RWPE2 (cell line): ENCODE data around the gene CCDC177.
A peak's percentile ranks its signal among the peaks of the same experiment; 100 is the strongest.

Source experiments
- ATAC-seq: fragments of 200-7000 bp; cut with Tn5 transposase; 3 replicates; pipeline ENCODE4 v1.9.1; 2021; ENCODE audit warnings: low read depth
- DNase-seq: peaks from one replicate; pipeline ENCODE4 v3.0.0-alpha.2; 2020; ENCODE audit warnings: low spot score
- H3K27ac ChIP-seq: fragments of 450-650 bp; 2 replicates; pipeline ENCODE4 v1.5.1; 2017; ENCODE audit warnings: mild to moderate bottlenecking; ENCODE audit not compliant: poor library complexity, severe bottlenecking
- H3K27me3 ChIP-seq: fragments of 250-450 bp; sonication (Bioruptor Pico); 2 replicates; pipeline ENCODE4 v1.5.1; 2021; ENCODE audit warnings: mild to moderate bottlenecking, moderate library complexity; ENCODE audit not compliant: insufficient read depth, poor library complexity, severe bottlenecking
- H3K36me3 ChIP-seq: fragments of 250-450 bp; sonication (Bioruptor Pico); 2 replicates; pipeline ENCODE4 v1.5.1; 2020; ENCODE audit warnings: low read depth, mild to moderate bottlenecking, moderate library complexity
- H3K4me1 ChIP-seq: fragments of 250-450 bp; sonication (Bioruptor Pico); 2 replicates; pipeline ENCODE4 v1.5.1; 2021; ENCODE audit warnings: mild to moderate bottlenecking, moderate library complexity; ENCODE audit not compliant: insufficient read depth, poor library complexity, severe bottlenecking
- H3K4me3 ChIP-seq: fragments of 250-450 bp; sonication (Bioruptor Pico); 2 replicates; pipeline ENCODE4 v1.5.1; 2021; ENCODE audit warnings: mild to moderate bottlenecking, moderate library complexity; ENCODE audit not compliant: severe bottlenecking
- H3K9me3 ChIP-seq: fragments of 250-450 bp; sonication (Bioruptor Pico); 2 replicates; pipeline ENCODE4 v1.5.1; 2021; ENCODE audit warnings: mild to moderate bottlenecking, moderate library complexity; ENCODE audit not compliant: severe bottlenecking
- TF ChIP-seq, protein P1 (sequence below): fragments of 450-650 bp; IDR thresholded peaks from one replicate; pipeline ENCODE4 v1.5.1; 2017; ENCODE audit warnings: mild to moderate bottlenecking, moderate library complexity; ENCODE audit not compliant: poor library complexity, severe bottlenecking

Gene CCDC177

DNA sequence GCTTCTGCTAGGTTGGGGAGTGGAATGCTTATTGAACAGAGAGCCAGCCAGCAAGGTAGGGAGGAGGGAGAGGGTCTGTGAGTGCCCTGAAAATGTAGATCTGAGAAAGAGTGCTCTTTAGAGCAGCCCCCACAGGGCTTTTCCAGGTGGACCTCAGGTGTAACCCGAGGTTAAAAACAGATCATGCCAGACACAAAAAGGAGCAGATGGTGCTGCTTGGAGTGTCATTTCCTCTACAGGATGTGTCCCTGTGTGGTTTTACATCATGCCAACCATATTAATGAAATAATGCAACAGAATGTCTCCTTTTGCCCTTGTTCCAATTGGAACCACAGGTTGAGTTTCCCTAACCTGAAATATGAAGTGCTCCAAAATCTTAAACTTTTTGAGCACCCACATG lies 43.1 kb upstream of the CCDC177 start:
- Histone ChIP-seq H3K4me1 (peaks cover 39% of the 10 kb centered on the region), H3K27me3 (no peaks in the 10 kb centered on the region), H3K9me3 (no peaks in the 10 kb centered on the region), H3K36me3 (no peaks in the 10 kb centered on the region), H3K4me3 (no peak overlapping the region), H3K27ac (no peak overlapping the region)
- ATAC-seq (no peak), DNase-seq (no peak)
- TF ChIP-seq, protein P1, sequence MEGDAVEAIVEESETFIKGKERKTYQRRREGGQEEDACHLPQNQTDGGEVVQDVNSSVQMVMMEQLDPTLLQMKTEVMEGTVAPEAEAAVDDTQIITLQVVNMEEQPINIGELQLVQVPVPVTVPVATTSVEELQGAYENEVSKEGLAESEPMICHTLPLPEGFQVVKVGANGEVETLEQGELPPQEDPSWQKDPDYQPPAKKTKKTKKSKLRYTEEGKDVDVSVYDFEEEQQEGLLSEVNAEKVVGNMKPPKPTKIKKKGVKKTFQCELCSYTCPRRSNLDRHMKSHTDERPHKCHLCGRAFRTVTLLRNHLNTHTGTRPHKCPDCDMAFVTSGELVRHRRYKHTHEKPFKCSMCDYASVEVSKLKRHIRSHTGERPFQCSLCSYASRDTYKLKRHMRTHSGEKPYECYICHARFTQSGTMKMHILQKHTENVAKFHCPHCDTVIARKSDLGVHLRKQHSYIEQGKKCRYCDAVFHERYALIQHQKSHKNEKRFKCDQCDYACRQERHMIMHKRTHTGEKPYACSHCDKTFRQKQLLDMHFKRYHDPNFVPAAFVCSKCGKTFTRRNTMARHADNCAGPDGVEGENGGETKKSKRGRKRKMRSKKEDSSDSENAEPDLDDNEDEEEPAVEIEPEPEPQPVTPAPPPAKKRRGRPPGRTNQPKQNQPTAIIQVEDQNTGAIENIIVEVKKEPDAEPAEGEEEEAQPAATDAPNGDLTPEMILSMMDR = no peak

DNA sequence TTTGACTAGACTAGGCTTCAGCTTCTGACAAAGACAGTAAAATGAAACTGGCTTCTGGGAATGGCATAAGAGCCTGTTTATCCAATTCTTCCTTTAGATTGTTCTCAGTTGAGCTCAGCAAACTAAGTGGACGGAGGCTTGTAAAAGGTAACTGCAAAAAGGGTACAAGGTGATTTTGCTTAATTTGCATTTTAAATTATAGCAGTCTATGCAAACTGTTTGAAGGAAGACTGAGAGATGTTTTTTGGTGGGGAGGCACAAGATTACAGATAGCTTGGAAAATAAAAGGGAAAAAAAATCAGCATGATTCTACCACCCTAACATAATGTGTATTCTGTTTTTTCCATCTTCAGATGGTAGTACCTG lies 41.7 kb upstream of the CCDC177 start:
- DNase-seq (no peak), ATAC-seq (no peak)
- H3K36me3 ChIP-seq = no peaks in the 10 kb centered on the region
- no peaks in the 10 kb centered on the region for H3K27me3 ChIP-seq
- TF ChIP-seq, protein P1 = no peak
- peak overlapping the region; percentile 51 for H3K27ac ChIP-seq
- no peak overlapping the region for H3K4me3 ChIP-seq
- H3K4me1 ChIP-seq = peaks cover 40% of the 10 kb centered on the region
- H3K9me3 ChIP-seq = no peaks in the 10 kb centered on the region

DNA sequence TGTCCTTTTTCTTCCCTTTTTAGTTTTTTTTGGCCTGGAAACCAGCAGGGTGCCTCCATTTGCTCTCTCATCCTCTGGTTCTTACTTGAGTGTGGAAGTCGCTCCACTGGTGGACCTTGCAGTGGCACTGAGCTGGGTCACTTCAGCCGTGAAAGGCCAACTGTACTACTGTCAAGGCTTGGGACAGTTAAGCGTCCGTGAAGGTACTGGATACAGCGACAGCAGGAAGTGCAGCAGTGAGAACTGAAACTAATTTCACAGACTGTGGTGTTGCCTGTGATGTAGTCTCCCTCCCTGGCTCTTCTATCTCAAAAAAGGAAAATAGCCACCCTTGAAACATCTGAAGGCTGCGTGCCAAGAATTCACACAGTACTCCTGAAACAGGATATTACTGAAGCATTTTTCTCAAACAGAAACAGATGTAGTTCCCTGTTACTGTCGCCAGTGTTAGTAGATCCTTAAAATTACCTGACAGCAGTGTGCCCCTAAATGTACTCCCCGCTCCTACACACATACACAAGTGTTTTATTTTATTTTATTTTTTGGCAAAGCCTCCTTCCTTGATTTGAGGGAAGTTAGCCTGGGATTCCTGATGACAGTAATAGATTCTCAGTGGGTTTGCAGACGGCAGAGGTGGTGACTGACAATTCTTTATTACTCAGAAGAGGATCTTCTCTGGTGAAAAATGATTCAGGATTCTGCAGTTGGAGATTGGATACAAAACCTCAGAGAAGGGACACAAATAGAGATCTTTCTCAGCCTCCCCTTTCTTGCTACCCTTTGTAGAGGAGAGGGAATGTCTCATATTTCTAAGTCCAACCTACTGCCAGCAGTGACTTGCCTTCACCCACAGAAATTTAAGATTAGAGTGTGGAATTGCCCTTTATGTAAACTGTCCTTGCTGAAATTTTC lies 41.1 kb upstream of the CCDC177 start:
- TF ChIP-seq, protein P1 = no peak
- Histone ChIP-seq H3K27me3 (no peaks in the 10 kb centered on the region), H3K27ac (peak overlapping the region; percentile 51), H3K9me3 (no peaks in the 10 kb centered on the region), H3K36me3 (no peaks in the 10 kb centered on the region), H3K4me3 (no peak overlapping the region), H3K4me1 (peaks cover 40% of the 10 kb centered on the region)
- DNase-seq (no peak), ATAC-seq (peak; percentile 18)

DNA sequence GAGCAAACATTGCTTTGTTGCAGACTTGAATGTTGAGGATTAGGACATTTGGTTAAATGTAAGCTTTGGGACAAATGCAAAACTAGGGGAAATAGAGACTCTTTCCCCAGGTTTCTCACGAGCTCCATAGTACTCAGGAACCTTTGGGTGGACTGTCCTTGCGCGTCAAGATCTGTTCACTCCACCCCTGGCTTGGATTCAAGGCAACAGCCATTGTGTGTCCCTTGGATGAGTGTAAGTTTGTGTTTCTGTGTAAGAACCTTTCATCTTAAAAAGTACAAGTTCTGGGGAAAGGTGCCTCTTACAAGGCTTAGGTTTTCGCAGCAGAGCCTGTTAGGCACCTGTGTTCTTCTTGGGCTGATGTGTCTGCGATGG lies 40.4 kb upstream of the CCDC177 start:
- TF ChIP-seq, protein P1 = no peak
- Histone ChIP-seq H3K36me3 (no peaks in the 10 kb centered on the region), H3K4me3 (no peak overlapping the region), H3K4me1 (peaks cover 40% of the 10 kb centered on the region), H3K27ac (peak overlapping the region; percentile 51), H3K27me3 (no peaks in the 10 kb centered on the region), H3K9me3 (no peaks in the 10 kb centered on the region)
- no peak for ATAC-seq
- no peak for DNase-seq

DNA sequence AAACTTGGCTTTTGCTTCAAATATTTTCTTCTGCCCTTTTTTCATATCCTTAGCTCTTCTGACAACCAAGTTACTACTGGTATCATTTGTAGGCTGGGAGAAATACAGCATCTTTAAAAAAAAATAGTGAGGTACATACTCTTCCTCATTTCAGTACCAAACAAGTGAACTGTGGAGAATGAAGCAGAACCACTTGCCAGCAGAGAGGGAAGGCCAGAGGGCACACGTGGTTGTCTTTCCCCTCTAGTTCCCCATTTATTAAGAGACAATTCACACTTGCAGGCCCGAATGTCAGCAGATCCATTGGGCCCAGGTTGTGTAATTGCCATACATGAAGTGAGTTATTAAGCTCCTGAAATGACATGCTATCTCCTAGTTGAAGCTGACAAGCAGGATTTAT lies 39.9 kb upstream of the CCDC177 start:
- Histone ChIP-seq H3K4me3 (no peak overlapping the region), H3K27me3 (no peaks in the 10 kb centered on the region), H3K36me3 (no peaks in the 10 kb centered on the region), H3K9me3 (no peaks in the 10 kb centered on the region), H3K27ac (no peak overlapping the region), H3K4me1 (peaks cover 40% of the 10 kb centered on the region)
- TF ChIP-seq, protein P1 = no peak
- ATAC-seq (no peak), DNase-seq (no peak)
